NCI-H2196 treated with DMSO at 0.1 percent for 48 hours (cell line): Measurements from ENCODE around the gene RABGGTA.

Source experiments
- DNase-seq: peaks from one replicate; lab custom pipeline; 2025; ENCODE audit not compliant: unreplicated experiment; lab: John Stamatoyannopoulos, UW

RABGGTA gene

GRCh38 chr14:24271134-24271833, at the start of gene RABGGTA:
Gene RABGGTA (minus strand): TSS chr14:24271597. CDS start chr14:24271115, 482 bp downstream.
- peak; percentile 87 for DNase-seq

- no peak for DNase-seq
Measured at GRCh38 chr14:24317141-24317928, 45.9 kb upstream of the RABGGTA start.

- no peak for DNase-seq
Measured at GRCh38 chr14:24316597-24316950, 45.2 kb upstream of the RABGGTA start.

GRCh38 chr14:24315807-24316596, 44.6 kb upstream of the RABGGTA start:
- DNase-seq = no peak

- DNase-seq = no peak
Measured at GRCh38 chr14:24315243-24315806, 43.9 kb upstream of the RABGGTA start.

GRCh38 chr14:24314377-24315193, 43.2 kb upstream of the RABGGTA start:
- DNase-seq = no peak

- DNase-seq = no peak
Measured at GRCh38 chr14:24313913-24314312, 42.5 kb upstream of the RABGGTA start.

- DNase-seq = no peak
Measured at GRCh38 chr14:24312736-24313507, 41.5 kb upstream of the RABGGTA start.

GRCh38 chr14:24311837-24312615, 40.6 kb upstream of the RABGGTA start:
- no peak for DNase-seq

- peak; percentile 89 for DNase-seq
Measured at GRCh38 chr14:24310646-24311604, 39.5 kb upstream of the RABGGTA start, which contains the start of gene LTB4R. Gene LTB4R (plus strand): TSS chr14:24311502. CDS start chr14:24315652, 4,150 bp downstream.

GRCh38 chr14:24310265-24310645, 38.9 kb upstream of the RABGGTA start:
- no peak for DNase-seq

- no peak for DNase-seq
Measured at GRCh38 chr14:24309538-24310264, 38.3 kb upstream of the RABGGTA start, which contains the start of gene LTB4R2. Gene LTB4R2 (plus strand): TSS chr14:24310140. CDS start chr14:24310665, 525 bp downstream.

GRCh38 chr14:24308342-24309124, 37.1 kb upstream of the RABGGTA start:
- no peak for DNase-seq

- DNase-seq = peak; percentile 9
Measured at GRCh38 chr14:24307575-24308341, 36.4 kb upstream of the RABGGTA start, which contains the start of gene CIDEB. Gene CIDEB (minus strand): TSS chr14:24307977. CDS start chr14:24307858, 119 bp downstream.

- no peak for DNase-seq
Measured at GRCh38 chr14:24307156-24307574, 35.8 kb upstream of the RABGGTA start.
